C4-2B (cell line): ENCODE data around the gene RABL3.

Experiments
- CTCF ChIP-seq: fragments of 450-650 bp; conservative IDR thresholded peaks from 2 replicates; pipeline ENCODE4 v1.5.1; 2017; ENCODE audit warnings: mild to moderate bottlenecking
- ZFX ChIP-seq: fragments of 450-650 bp; IDR thresholded peaks from 2 replicates; pipeline ENCODE4 v1.6.1; 2017

- no peak for TF ChIP-seq CTCF
- TF ChIP-seq ZFX = no peak
These were observed 48.7 kb upstream of the RABL3 start for GRCh38 chr3:120791010-120791409.
